Thyroid gland (tissue), 4 donors: ENCODE measurements around the gene HIVEP3.

Experiments used
- CTCF ChIP-seq, 6 experiments: fragments of 200-600 bp in 3 of 6; fragments of 450-650 bp in 3 of 6; sonication (generic) in 3 of 6; IDR thresholded peaks; one replicate each; pipeline ENCODE4 v1.5.1; 2016 to 2019; ENCODE audit warnings: antibody characterized with exemption in 6 of 6, mild to moderate bottlenecking in 2 of 6, inconsistent platforms in 1 of 6, moderate library complexity in 1 of 6
- POLR2A ChIP-seq, 2 donors: fragments of 450-650 bp; IDR thresholded peaks; one replicate each; pipeline ENCODE4 v1.6.1; 2017; ENCODE audit warnings: antibody characterized with exemption in 2 of 2, mild to moderate bottlenecking in 2 of 2, moderate library complexity in 1 of 2

- no peak for TF ChIP-seq CTCF (IDR thresholded peaks at IDR 0.05)
- TF ChIP-seq POLR2A (IDR thresholded peaks at IDR 0.05): no peak
Observed at GRCh38 chr1:41860214-41860613, 58.5 kb downstream of the HIVEP3 start.
